ENCODE results near the gene IGF2.
A peak's percentile ranks its signal among the peaks of the same experiment; 100 is the strongest.

Gene IGF2

DNA sequence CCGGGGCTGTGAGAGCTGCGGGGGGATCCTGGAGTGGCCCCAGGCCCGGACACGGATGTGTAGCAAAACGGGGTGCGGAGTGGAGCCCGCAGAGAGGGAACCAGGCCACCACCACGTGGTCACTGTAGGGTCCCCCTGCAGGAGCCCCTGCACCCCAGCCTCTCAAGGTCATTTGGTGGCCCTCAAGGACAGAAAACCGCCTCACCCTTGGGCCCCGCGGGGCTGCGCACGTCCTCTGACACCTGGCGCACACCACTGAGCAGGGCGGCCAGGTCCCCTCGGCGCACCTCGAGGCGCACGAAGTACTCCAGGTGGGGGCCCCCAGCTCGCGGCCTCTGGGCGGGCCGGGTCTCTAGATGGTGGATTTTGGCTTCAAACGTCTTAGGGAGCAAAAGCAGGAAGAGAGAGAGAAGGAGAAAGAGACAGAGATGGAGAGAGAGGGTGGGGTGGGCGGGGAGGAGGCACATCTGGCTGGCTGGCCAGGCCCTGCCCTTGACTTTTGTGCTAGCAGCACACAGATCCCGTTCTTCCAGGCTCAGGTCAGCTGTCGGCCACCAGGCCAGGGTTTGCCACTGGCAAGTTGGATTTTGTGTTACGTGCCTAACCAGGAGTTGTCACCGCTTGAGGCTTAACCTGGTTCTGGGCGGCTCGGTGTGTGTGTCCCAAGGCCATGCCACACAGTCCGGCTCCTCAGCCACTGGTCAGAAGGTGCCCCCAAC is 29.3 kb upstream of the IGF2 start:
- CTCF ChIA-PET: interaction anchor here (0.8 to 4.6 kb wide), 9 partner anchors 10 to 365 kb away, joined by 3 to 33 read pairs (median 5); no protein-coding TSS in a partner anchor
- no peak overlapping the region for H3K4me3 ChIP-seq (ENCODE audit: low read depth, low read length)
- POLR2A ChIA-PET: no interaction called here
- TF ChIP-seq, protein P1, sequence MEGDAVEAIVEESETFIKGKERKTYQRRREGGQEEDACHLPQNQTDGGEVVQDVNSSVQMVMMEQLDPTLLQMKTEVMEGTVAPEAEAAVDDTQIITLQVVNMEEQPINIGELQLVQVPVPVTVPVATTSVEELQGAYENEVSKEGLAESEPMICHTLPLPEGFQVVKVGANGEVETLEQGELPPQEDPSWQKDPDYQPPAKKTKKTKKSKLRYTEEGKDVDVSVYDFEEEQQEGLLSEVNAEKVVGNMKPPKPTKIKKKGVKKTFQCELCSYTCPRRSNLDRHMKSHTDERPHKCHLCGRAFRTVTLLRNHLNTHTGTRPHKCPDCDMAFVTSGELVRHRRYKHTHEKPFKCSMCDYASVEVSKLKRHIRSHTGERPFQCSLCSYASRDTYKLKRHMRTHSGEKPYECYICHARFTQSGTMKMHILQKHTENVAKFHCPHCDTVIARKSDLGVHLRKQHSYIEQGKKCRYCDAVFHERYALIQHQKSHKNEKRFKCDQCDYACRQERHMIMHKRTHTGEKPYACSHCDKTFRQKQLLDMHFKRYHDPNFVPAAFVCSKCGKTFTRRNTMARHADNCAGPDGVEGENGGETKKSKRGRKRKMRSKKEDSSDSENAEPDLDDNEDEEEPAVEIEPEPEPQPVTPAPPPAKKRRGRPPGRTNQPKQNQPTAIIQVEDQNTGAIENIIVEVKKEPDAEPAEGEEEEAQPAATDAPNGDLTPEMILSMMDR (IDR thresholded peaks at IDR 0.05; ENCODE audit: insufficient read depth, low read length, missing control alignments): no peak
- no peak for DNase-seq (ENCODE audit: low read depth, low spot score)

DNA sequence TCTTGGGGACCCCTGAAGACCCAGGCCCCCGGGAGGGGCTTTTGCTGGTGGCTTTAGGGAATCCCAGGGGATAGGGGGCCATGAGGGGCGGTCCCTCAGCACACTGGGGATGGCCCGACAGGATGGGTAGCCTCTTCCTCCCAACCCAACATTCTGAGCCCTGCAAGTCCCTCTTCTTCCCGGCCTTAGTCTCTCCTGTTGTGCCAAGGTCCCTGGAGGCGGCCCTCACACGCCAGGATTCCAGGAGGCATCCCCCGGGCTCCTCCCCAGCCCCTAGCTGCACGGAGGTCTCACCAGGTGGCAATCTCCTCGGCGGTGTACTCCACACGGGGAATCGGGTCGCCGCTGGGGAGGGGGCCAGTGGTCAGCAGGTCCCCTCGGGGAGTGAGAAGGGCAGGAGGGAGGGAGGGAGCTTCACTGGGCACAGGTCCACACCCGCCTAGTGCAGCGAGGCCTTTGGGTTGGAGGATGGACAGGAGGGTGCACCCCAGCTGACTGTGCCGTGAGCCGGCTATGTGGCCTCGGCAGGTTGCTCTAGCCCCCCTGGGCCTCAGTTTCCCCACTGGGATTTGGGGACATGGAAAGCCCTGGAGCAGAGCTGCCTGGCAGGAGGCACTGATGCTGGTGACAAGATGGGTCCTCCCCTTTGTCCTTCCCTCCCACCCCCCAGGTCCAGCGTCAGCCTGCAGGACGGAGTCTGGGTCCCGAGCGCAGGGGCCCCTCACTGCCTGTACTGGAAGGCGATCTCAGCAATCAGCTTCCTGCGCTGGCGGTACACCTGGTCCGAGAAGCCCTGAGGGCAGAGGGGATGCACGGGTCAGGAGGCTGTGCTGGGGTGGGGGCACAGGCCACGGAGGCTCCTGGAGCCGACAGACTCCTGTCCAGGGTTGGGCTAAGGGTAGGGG is 28.2 kb upstream of the IGF2 start:
- H3K4me3 ChIP-seq (ENCODE audit: low read depth, low read length): no peak overlapping the region
- ChIA-PET CTCF (interaction anchor here (0.8 to 4.6 kb wide), 11 partner anchors 10 to 366 kb away, joined by 3 to 33 read pairs (median 3); no protein-coding TSS in a partner anchor), POLR2A (interaction anchor here (0.6 kb wide), 1 partner anchor 220 kb away, joined by 3 read pairs; no protein-coding TSS in a partner anchor)
- TF ChIP-seq, protein P1 (IDR thresholded peaks at IDR 0.05; ENCODE audit: insufficient read depth, low read length, missing control alignments): no peak
- no peak for DNase-seq (ENCODE audit: low read depth, low spot score)

DNA sequence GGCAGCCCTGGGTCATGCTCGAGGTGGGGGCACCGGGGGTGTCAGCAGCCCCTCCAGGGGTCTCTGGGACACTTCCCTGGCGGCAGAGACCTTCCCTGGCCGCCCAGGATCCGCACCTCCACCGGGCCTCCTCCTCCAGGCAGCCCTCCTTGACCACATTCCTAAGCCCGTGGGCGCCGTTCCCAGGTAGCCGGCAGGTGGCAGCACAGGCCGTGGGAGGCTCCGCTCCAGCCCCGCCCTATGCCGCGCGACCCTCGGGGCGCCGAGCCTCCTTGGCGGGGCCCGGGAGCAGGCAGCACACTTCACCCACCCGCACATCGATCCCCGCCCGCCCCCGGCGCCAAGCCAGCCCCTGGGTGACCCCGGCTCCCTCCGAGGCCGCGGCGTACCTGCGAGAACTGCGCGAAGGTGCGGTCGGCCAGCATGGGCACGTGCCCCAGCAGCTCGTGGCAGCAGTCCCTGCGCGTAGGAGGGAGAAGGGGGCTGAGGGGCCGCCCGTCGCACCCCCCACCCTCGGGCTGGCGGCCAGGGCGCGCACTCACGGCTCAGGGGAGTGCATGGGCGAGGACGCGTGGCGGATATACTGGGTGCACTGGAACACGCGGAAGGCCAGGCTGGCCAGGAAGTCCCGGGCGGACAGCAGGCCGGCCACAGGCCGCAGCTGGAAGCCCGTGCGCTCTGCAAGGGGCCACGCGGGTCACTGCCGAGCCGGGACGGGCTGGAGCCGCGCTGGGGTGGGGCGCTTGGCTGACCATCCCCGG is 27.1 kb upstream of the IGF2 start:
- POLR2A ChIA-PET: no interaction called here
- TF ChIP-seq, protein P1 (IDR thresholded peaks at IDR 0.05; ENCODE audit: insufficient read depth, low read length, missing control alignments): peak; percentile 59
- DNase-seq (ENCODE audit: low read depth, low spot score): no peak
- H3K4me3 ChIP-seq (ENCODE audit: low read depth, low read length): no peak overlapping the region
- CTCF ChIA-PET: interaction anchor here (0.6 to 4.6 kb wide), 12 partner anchors 8 to 257 kb away, joined by 3 to 33 read pairs (median 6); no protein-coding TSS in a partner anchor

DNA sequence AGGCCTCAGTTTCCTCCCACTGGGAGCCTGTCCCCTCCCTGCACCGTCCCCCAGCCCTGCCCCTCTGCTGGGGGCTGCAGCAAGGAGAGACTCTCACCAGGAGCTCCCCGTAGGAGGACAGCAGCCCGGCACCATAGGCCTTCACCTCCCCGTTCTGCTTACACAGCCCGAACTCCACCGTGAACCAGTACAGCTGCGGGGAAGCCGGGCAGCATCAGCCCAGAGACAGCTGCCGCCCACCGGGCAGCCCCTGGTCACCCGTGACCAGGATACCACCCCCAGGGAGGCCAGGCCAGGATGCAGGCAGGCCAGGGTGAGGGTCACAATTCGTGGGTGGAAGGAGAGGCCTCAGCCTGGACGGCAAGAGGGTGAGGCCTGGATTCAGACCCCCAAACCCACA is 26.4 kb upstream of the IGF2 start:
- CTCF ChIA-PET: interaction anchor here (0.6 to 4.6 kb wide), 9 partner anchors 9 to 258 kb away, joined by 3 to 33 read pairs (median 6); no protein-coding TSS in a partner anchor
- POLR2A ChIA-PET: no interaction called here

DNA sequence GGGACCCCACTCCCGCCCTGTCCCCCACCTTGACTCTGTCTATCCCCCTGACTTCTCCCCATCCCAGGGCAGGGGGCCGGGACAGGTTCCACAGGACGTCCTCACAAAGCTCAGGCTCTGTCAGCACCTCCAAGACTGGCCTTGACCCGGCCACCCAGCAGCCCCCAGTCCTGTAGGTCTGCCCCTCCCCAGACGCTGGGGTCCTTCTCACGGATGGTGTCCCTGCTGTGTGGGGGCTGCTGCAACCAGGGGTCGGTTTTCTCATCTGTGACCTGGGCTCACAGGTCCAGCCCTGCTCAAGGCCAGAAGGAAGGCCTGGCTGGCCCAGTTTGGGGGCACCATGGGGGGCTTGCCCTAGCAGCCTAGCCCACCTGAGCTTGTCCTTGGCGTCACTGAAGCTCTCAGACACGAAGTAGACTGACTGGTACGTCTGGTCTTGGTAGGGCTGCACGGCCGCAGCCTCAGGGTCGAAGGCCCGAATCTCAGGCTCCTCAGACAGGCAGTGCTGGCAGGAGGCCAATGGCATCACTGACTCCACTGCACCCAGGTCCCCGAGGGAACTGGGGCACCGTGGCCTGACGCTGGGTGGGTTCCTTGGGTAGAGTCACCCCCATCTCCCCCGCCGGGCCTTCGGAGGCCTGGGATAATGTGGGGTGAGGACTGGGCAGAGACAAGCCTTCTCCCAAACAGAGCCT is 25.8 kb upstream of the IGF2 start:
- TF ChIP-seq, protein P1 (IDR thresholded peaks at IDR 0.05; ENCODE audit: insufficient read depth, low read length, missing control alignments): no peak
- no peak overlapping the region for H3K4me3 ChIP-seq (ENCODE audit: low read depth, low read length)
- DNase-seq (ENCODE audit: low read depth, low spot score): no peak
- ChIA-PET CTCF (interaction anchor here (0.6 to 4.6 kb wide), 12 partner anchors 9 to 727 kb away, joined by 3 to 33 read pairs (median 6); no protein-coding TSS in a partner anchor), POLR2A (no interaction called here)

More for the DNA sequence above, 26.4 kb upstream of the IGF2 start:
- TF ChIP-seq, protein P1 (IDR thresholded peaks at IDR 0.05; ENCODE audit: insufficient read depth, low read length, missing control alignments): no peak
- H3K4me3 ChIP-seq (ENCODE audit: low read depth, low read length): no peak overlapping the region
- DNase-seq (ENCODE audit: low read depth, low spot score): no peak

All from AG04449 (cell line).